MCF 10A (cell line): Measurements from ENCODE around the gene CCDC39. TPM values are rescaled to one million over a fixed set of nuclear protein-coding genes. Genes with fewer than 3 reads are reported as not detected.

Source experiments
- BruUV-seq: library from RNA; stranded (reverse); fragments of 400-500 nt; replicated peaks from 2 replicates; lab custom pipeline; 2021; lab: Mats Ljungman, UMichigan
- CTCF ChIA-PET: fragments of 300-600 bp; sonication (Branson Sonifier 250); formaldehyde crosslinking; extraction: SDS; loops from one replicate; lab custom pipeline; 2021; ENCODE audit warnings: antibody characterized with exemption, inconsistent platforms; lab: Yijun Ruan, JAX
- POLR2A ChIA-PET: fragments of 300-600, 350-650 bp; sonication (Branson Sonifier 250); formaldehyde crosslinking; extraction: SDS; loops from one replicate; lab custom pipeline; 2020; ENCODE audit warnings: antibody characterized with exemption, inconsistent platforms; lab: Yijun Ruan, JAX
- DNase-seq: peaks from one replicate; pipeline ENCODE4 v3.0.0-alpha.2; 2018; ENCODE audit not compliant: unreplicated experiment
- H3K27ac Mint-ChIP-seq: one replicate; pipeline ENCODE4 v1.8.0; 2022; ENCODE audit warnings: mild to moderate bottlenecking, low read depth, mixed read lengths; ENCODE audit not compliant: unreplicated experiment
- H3K27me3 Mint-ChIP-seq: one replicate; pipeline ENCODE4 v1.8.0; 2022; ENCODE audit warnings: mixed read lengths; ENCODE audit not compliant: insufficient read depth, unreplicated experiment
- H3K36me3 Mint-ChIP-seq: one replicate; pipeline ENCODE4 v1.8.0; 2022; ENCODE audit warnings: mild to moderate bottlenecking, moderate library complexity, mixed read lengths; ENCODE audit not compliant: insufficient read depth, unreplicated experiment
- H3K4me1 Mint-ChIP-seq: one replicate; pipeline ENCODE4 v1.8.0; 2022; ENCODE audit warnings: mixed read lengths; ENCODE audit not compliant: insufficient read depth, unreplicated experiment
- H3K4me3 Mint-ChIP-seq: one replicate; pipeline ENCODE4 v1.8.0; 2022; ENCODE audit warnings: mild to moderate bottlenecking, moderate library complexity, mixed read lengths; ENCODE audit not compliant: unreplicated experiment
- H3K9me3 Mint-ChIP-seq: one replicate; pipeline ENCODE4 v1.8.0; 2022; ENCODE audit warnings: mixed read lengths; ENCODE audit not compliant: unreplicated experiment
- CTCF ChIP-seq: fragments of 200-600 bp; IDR thresholded peaks from one replicate; pipeline ENCODE4 v1.8.0; 2022; ENCODE audit warnings: antibody characterized with exemption, mild to moderate bottlenecking; ENCODE audit not compliant: unreplicated experiment
- intact Hi-C: fragments of 100-400 bp; cut with micrococcal nuclease; formaldehyde crosslinking; loops from 2 replicates; pipeline ENCODE4 v1.14.1; 2022
- total RNA-seq: library from RNA; stranded (reverse); gene quantifications from 2 replicates; pipeline ENCODE4 v1.2.3, GENCODE V29; 2022

Gene CCDC39
- total RNA-seq, 1 experiment from 2014 or later, result not detected

- no peak overlapping the region for H3K4me3 Mint-ChIP-seq
- CTCF ChIA-PET, result no interaction called here
- H3K4me1 Mint-ChIP-seq, result peaks cover 9% of the 10 kb centered on the region
- H3K9me3 Mint-ChIP-seq, result no peaks in the 10 kb centered on the region
- BruUV-seq, result no TSS peak
- no peak overlapping the region for H3K27ac Mint-ChIP-seq
- no peaks in the 10 kb centered on the region for H3K27me3 Mint-ChIP-seq
- no peaks in the 10 kb centered on the region for H3K36me3 Mint-ChIP-seq
- no peak for TF ChIP-seq CTCF
- DNase-seq, result no peak
- POLR2A ChIA-PET, result no interaction called here
- intact Hi-C loops, result loop anchor here (10.0 kb wide), 1 partner anchor 526 kb away; no protein-coding TSS in a partner anchor
Observed at GRCh38 chr3:180590396-180590795, 88.9 kb downstream of the CCDC39 start.

GRCh38 chr3:180580934-180581333, 98.4 kb downstream of the CCDC39 start:
- Mint-ChIP-seq H3K4me1 (no peaks in the 10 kb centered on the region), H3K27me3 (no peaks in the 10 kb centered on the region), H3K27ac (no peak overlapping the region), H3K4me3 (no peak overlapping the region), H3K36me3 (no peaks in the 10 kb centered on the region), H3K9me3 (no peaks in the 10 kb centered on the region)
- DNase-seq, result no peak
- intact Hi-C loops, result no loop called here
- no TSS peak for BruUV-seq
- CTCF ChIA-PET, result no interaction called here
- POLR2A ChIA-PET, result interaction anchor here (0.6 kb wide), 1 partner anchor 648 kb away, joined by 3 read pairs; no protein-coding TSS in a partner anchor
- no peak for TF ChIP-seq CTCF

- intact Hi-C loops, result no loop called here
- TF ChIP-seq CTCF, result no peak
- ChIA-PET POLR2A (interaction anchor here (0.7 kb wide), 1 partner anchor 8 kb away, joined by 3 read pairs; no protein-coding TSS in a partner anchor), CTCF (interaction anchor here (0.6 to 1.2 kb wide), 2 partner anchors 18 to 646 kb away, joined by 3 to 4 read pairs; no protein-coding TSS in a partner anchor)
- Mint-ChIP-seq H3K36me3 (no peaks in the 10 kb centered on the region), H3K27me3 (no peaks in the 10 kb centered on the region), H3K27ac (no peak overlapping the region), H3K4me3 (no peak overlapping the region), H3K9me3 (no peaks in the 10 kb centered on the region), H3K4me1 (no peaks in the 10 kb centered on the region)
- no peak for DNase-seq
- BruUV-seq, result no TSS peak
Observed at GRCh38 chr3:180575571-180575970, 103.7 kb downstream of the CCDC39 start.

- ChIA-PET CTCF (interaction anchor here (1.1 kb wide), 1 partner anchor 804 kb away, joined by 3 read pairs; no protein-coding TSS in a partner anchor), POLR2A (no interaction called here)
- Mint-ChIP-seq H3K9me3 (no peaks in the 10 kb centered on the region), H3K4me3 (no peak overlapping the region), H3K36me3 (no peaks in the 10 kb centered on the region), H3K27me3 (no peaks in the 10 kb centered on the region), H3K27ac (no peak overlapping the region), H3K4me1 (no peaks in the 10 kb centered on the region)
- BruUV-seq, result no TSS peak
- DNase-seq, result no peak
- no peak for TF ChIP-seq CTCF
- intact Hi-C loops, result no loop called here
Observed at GRCh38 chr3:180571831-180572598, 107.3 kb downstream of the CCDC39 start.
